SK-N-SH treated with all-trans-retinoic acid at 6 μM for 48 hours (cell line): ENCODE results near the gene CCNC.

Experiments
- ATAC-seq: fragments of 200-7000 bp; cut with Tn5 transposase; 3 replicates; pipeline ENCODE4 v1.9.1; 2020; ENCODE audit warnings: mild to moderate bottlenecking, moderate library complexity
- ARNTL ChIP-seq: fragments of 450-650 bp; formaldehyde crosslinking; IDR thresholded peaks from 2 replicates; pipeline ENCODE4 v1.5.0; 2020; ENCODE audit warnings: low read depth, mild to moderate bottlenecking, moderate library complexity, borderline replicate concordance
- BACH2 ChIP-seq: fragments of 250-450 bp; sonication (Bioruptor Pico); IDR thresholded peaks from 2 replicates; pipeline ENCODE4 v1.9.0; 2021; ENCODE audit warnings: mild to moderate bottlenecking, borderline replicate concordance
- CSDC2 ChIP-seq: fragments of 250-450 bp; sonication (Bioruptor Pico); IDR thresholded peaks from 2 replicates; pipeline ENCODE4 v1.5.0; 2020; ENCODE audit warnings: mild to moderate bottlenecking, moderate library complexity
- ESRRG ChIP-seq: fragments of 250-450 bp; sonication (Bioruptor Pico); IDR thresholded peaks from 2 replicates; pipeline ENCODE4 v1.6.1; 2021; ENCODE audit warnings: mild to moderate bottlenecking
- GLIS3 ChIP-seq: fragments of 250-450 bp; sonication (Bioruptor Pico); IDR thresholded peaks from 2 replicates; pipeline ENCODE4 v1.5.0; 2020; ENCODE audit warnings: mild to moderate bottlenecking, moderate library complexity
- ISL1 ChIP-seq: fragments of 250-450 bp; sonication (Bioruptor Pico); IDR thresholded peaks from 2 replicates; pipeline ENCODE4 v2.1.2; 2022; ENCODE audit warnings: mild to moderate bottlenecking, moderate library complexity
- PPARA ChIP-seq: fragments of 250-450 bp; sonication (Bioruptor Pico); IDR thresholded peaks from 2 replicates; pipeline ENCODE4 v1.5.0; 2020; ENCODE audit warnings: mild to moderate bottlenecking, borderline replicate concordance
- RARB ChIP-seq: fragments of 250-450 bp; sonication (Bioruptor Pico); IDR thresholded peaks from 2 replicates; pipeline ENCODE4 v1.8.0; 2021; ENCODE audit warnings: mild to moderate bottlenecking, moderate library complexity
- SNAI2 ChIP-seq: fragments of 250-450 bp; sonication (Bioruptor Pico); IDR thresholded peaks from 2 replicates; pipeline ENCODE4 v1.5.0; 2020; ENCODE audit warnings: mild to moderate bottlenecking, moderate library complexity
- TCF4 ChIP-seq: fragments of 250-450 bp; sonication (Bioruptor Pico); IDR thresholded peaks from 2 replicates; pipeline ENCODE4 v1.8.0; 2021; ENCODE audit warnings: mild to moderate bottlenecking, moderate library complexity, borderline replicate concordance
- TSHZ2 ChIP-seq: fragments of 250-450 bp; sonication (Bioruptor Pico); IDR thresholded peaks from 2 replicates; pipeline ENCODE4 v1.5.0; 2020; ENCODE audit warnings: mild to moderate bottlenecking, moderate library complexity
- ZFP3 ChIP-seq: fragments of 250-450 bp; sonication (Bioruptor Pico); IDR thresholded peaks from 2 replicates; pipeline ENCODE4 v1.5.0; 2020; ENCODE audit warnings: mild to moderate bottlenecking, moderate library complexity
- ZFP30 ChIP-seq: fragments of 450-650 bp; formaldehyde crosslinking; IDR thresholded peaks from 2 replicates; pipeline ENCODE4 v1.5.0; 2022; ENCODE audit warnings: mild to moderate bottlenecking, moderate library complexity
- ZNF565 ChIP-seq: fragments of 450-650 bp; formaldehyde crosslinking; conservative IDR thresholded peaks from 2 replicates; pipeline ENCODE4 v1.5.0; 2020; ENCODE audit warnings: low read depth, mild to moderate bottlenecking, moderate library complexity
- ZNF70 ChIP-seq: fragments of 450-650 bp; formaldehyde crosslinking; IDR thresholded peaks from 2 replicates; pipeline ENCODE4 v1.5.0; 2020; ENCODE audit warnings: mild to moderate bottlenecking, moderate library complexity
- ZNF8 ChIP-seq: fragments of 450-650 bp; formaldehyde crosslinking; IDR thresholded peaks from 2 replicates; pipeline ENCODE4 v1.5.0; 2020; ENCODE audit warnings: mild to moderate bottlenecking, moderate library complexity
- TF ChIP-seq, protein P1 (sequence below): fragments of 250-450 bp; sonication (Bioruptor Pico); IDR thresholded peaks from 2 replicates; pipeline ENCODE4 v1.8.0; 2021; ENCODE audit warnings: low read depth, mild to moderate bottlenecking, moderate library complexity, borderline replicate concordance
- TF ChIP-seq, protein P2 (sequence below): fragments of 250-450 bp; sonication (Bioruptor Pico); IDR thresholded peaks from 2 replicates; pipeline ENCODE4 v1.8.0; 2020; ENCODE audit warnings: mild to moderate bottlenecking, moderate library complexity, borderline replicate concordance
- TF ChIP-seq, protein P3 (sequence below): fragments of 250-450 bp; sonication (Bioruptor Pico); IDR thresholded peaks from 2 replicates; pipeline ENCODE4 v1.5.1; 2021; ENCODE audit warnings: mild to moderate bottlenecking, moderate library complexity

Gene CCNC

GRCh38 chr6:99559057-99559456, 9.4 kb downstream of the CCNC start:
- ATAC-seq = no peak
- TF ChIP-seq, protein P1, sequence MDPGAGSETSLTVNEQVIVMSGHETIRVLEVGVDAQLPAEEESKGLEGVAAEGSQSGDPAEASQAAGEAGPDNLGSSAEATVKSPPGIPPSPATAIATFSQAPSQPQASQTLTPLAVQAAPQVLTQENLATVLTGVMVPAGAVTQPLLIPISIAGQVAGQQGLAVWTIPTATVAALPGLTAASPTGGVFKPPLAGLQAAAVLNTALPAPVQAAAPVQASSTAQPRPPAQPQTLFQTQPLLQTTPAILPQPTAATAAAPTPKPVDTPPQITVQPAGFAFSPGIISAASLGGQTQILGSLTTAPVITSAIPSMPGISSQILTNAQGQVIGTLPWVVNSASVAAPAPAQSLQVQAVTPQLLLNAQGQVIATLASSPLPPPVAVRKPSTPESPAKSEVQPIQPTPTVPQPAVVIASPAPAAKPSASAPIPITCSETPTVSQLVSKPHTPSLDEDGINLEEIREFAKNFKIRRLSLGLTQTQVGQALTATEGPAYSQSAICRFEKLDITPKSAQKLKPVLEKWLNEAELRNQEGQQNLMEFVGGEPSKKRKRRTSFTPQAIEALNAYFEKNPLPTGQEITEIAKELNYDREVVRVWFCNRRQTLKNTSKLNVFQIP (CRISPR knock-in tag) = no peak
- TF ChIP-seq ZNF565 (CRISPR knock-in tag) (no peak), ZNF70 (no peak), CSDC2 (CRISPR knock-in tag) (no peak), SNAI2 (CRISPR knock-in tag) (no peak), ESRRG (CRISPR knock-in tag) (no peak), TCF4 (CRISPR knock-in tag) (no peak), ZFP3 (CRISPR knock-in tag) (no peak), ZFP30 (no peak), TSHZ2 (CRISPR knock-in tag) (no peak), ARNTL (CRISPR knock-in tag) (no peak)
- TF ChIP-seq, protein P2, sequence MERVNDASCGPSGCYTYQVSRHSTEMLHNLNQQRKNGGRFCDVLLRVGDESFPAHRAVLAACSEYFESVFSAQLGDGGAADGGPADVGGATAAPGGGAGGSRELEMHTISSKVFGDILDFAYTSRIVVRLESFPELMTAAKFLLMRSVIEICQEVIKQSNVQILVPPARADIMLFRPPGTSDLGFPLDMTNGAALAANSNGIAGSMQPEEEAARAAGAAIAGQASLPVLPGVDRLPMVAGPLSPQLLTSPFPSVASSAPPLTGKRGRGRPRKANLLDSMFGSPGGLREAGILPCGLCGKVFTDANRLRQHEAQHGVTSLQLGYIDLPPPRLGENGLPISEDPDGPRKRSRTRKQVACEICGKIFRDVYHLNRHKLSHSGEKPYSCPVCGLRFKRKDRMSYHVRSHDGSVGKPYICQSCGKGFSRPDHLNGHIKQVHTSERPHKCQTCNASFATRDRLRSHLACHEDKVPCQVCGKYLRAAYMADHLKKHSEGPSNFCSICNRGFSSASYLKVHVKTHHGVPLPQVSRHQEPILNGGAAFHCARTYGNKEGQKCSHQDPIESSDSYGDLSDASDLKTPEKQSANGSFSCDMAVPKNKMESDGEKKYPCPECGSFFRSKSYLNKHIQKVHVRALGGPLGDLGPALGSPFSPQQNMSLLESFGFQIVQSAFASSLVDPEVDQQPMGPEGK (CRISPR knock-in tag) = no peak

GRCh38 chr6:99553888-99554287, 14.6 kb downstream of the CCNC start:
- TF ChIP-seq CSDC2 (CRISPR knock-in tag) = no peak
- TF ChIP-seq, protein P2 (CRISPR knock-in tag) = no peak
- TF ChIP-seq ZNF70 = no peak
- TF ChIP-seq, protein P1 (CRISPR knock-in tag) = no peak
- TF ChIP-seq TCF4 (CRISPR knock-in tag) = no peak
- no peak for TF ChIP-seq SNAI2 (CRISPR knock-in tag)
- TF ChIP-seq, all 23 proteins: peak for 0
- ATAC-seq = no peak

- ATAC-seq = no peak
- no peak for TF ChIP-seq TSHZ2 (CRISPR knock-in tag)
- TF ChIP-seq SNAI2 (CRISPR knock-in tag) = no peak
- no peak for TF ChIP-seq BACH2 (CRISPR knock-in tag)
- TF ChIP-seq ARNTL (CRISPR knock-in tag) = no peak
- TF ChIP-seq, protein P1 (CRISPR knock-in tag) = no peak
- TF ChIP-seq ZNF565 (CRISPR knock-in tag) = no peak
- no peak for TF ChIP-seq GLIS3
- no peak for TF ChIP-seq CSDC2 (CRISPR knock-in tag)
- TF ChIP-seq PPARA (CRISPR knock-in tag) = no peak
- no peak for TF ChIP-seq ZNF70
- no peak for TF ChIP-seq RARB (CRISPR knock-in tag)
- TF ChIP-seq ISL1 (CRISPR knock-in tag) = no peak
- TF ChIP-seq, protein P3, sequence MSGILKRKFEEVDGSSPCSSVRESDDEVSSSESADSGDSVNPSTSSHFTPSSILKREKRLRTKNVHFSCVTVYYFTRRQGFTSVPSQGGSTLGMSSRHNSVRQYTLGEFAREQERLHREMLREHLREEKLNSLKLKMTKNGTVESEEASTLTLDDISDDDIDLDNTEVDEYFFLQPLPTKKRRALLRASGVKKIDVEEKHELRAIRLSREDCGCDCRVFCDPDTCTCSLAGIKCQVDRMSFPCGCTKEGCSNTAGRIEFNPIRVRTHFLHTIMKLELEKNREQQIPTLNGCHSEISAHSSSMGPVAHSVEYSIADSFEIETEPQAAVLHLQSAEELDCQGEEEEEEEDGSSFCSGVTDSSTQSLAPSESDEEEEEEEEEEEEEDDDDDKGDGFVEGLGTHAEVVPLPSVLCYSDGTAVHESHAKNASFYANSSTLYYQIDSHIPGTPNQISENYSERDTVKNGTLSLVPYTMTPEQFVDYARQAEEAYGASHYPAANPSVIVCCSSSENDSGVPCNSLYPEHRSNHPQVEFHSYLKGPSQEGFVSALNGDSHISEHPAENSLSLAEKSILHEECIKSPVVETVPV = no peak
- no peak for TF ChIP-seq ZNF8 (CRISPR knock-in tag)
- no peak for TF ChIP-seq ZFP3 (CRISPR knock-in tag)
These were observed 18.3 kb downstream of the CCNC start for GRCh38 chr6:99550046-99550748.
